Dermis blood vessel endothelial cell (primary cell): ENCODE results near the gene SSTR5. TPM values are rescaled to one million over a fixed set of nuclear protein-coding genes. Genes with fewer than 3 reads are reported as not detected.

ENCODE experiments used
- DNase-seq: peaks from one replicate; pipeline ENCODE4 v3.0.0; 2010
- total RNA-seq: library from RNA; depleted of rRNA; stranded (reverse); fragments of >200 nt; gene quantifications from 2 replicates; pipeline ENCODE4 v1.2.3, GENCODE V29; 2014

SSTR5 gene
- total RNA-seq, 1 donor from 2014 or later: 0.17 TPM

- no peak for DNase-seq
Observed at GRCh38 chr16:1126044-1126443, 53.5 kb downstream of the SSTR5 start.

DNA sequence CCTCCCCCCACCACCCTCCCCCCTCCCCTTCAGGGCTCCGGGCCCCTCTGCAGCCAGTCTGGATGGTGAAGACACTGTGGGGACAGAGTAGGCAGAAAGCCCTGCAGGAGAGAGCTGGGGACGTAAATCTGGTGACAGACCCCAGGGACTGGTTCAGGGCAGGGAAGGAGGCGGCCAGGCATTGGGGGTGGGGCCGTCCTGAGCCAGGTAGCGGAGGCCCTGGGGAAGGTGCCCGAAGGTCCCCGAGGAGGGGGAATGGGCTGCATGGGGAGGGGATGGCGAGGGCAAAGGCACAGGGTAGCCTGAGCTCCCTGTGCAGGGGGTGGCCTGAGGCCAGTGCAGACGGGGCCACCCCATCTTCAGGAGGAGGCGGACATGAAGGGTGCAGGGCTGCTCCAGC lies 54.0 kb downstream of the SSTR5 start:
- no peak for DNase-seq

DNA sequence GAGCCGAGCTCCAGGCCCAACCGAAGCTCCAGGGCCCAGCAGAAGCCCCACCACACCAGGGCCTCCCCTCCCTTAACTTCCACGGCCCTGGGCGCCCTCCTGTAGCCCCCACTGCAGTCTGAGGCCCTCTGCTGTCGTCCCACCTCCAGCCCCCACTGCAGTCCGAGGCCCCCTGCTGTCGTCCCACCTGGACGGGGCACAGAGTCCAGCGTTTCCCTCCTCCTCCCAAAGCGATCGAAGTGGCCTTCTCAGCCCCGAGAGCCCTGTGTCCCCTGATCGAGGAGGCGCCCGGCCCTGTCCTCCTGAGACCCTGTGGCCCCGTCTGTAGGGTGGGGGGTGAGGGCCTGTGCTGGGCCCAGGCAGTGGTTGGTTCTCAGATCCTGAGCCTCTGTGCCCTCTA lies 54.6 kb downstream of the SSTR5 start:
- no peak for DNase-seq

DNA sequence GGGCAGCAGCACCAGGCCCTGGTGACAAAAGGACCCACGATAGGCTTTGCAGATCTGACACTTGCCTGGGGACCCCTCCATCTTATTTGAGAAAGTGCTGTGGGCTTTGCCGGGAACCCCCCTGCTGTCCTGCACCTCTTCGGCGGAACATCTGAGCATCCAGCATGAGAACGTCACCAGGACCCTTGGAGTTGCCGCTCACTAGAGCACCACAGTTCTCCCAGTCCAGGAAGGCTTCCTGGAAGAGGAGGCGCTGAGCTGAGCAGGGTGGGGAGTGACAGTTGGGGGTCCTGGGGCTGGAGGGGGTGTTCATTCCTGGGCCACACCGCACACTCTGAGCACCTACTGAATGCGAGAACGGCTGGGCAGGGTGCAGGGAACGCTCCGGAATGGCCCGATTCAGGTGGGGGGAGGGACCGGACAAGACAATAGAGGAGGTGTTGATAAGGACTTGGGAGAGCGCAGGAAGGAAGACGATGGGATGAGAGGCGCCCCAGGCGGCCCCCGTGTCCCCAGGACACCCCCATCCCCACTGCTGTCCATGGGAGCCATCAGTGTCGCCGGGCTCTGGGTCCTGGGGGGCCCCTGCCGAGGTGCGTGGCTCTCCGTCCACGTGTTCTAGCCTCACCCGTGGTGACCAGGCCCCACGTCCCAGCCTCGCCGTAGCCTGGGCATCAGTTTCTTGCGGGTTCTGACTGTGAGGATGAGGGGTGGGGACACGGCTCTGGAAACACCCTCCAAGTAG lies 55.6 kb downstream of the SSTR5 start:
- no peak for DNase-seq

GRCh38 chr16:1129106-1129960 lies 56.8 kb downstream of the SSTR5 start:
- no peak for DNase-seq

GRCh38 chr16:1130382-1130781 lies 57.8 kb downstream of the SSTR5 start:
- no peak for DNase-seq

Other genes starting within 250 kb of the SSTR5 start
- 14.2 and 14.6 TPM in 2 replicates for gene LMF1, start 101.8 kb upstream of the SSTR5 start, total RNA-seq
- gene SOX8, start 91.0 kb upstream of the SSTR5 start, total RNA-seq: 0.33 and 0.85 TPM in 2 replicates
- gene C1QTNF8, start 23.5 kb downstream of the SSTR5 start, total RNA-seq: not detected in 2 replicates
- gene CACNA1H, start 80.4 kb downstream of the SSTR5 start, total RNA-seq: 0.05 and 0.17 TPM in 2 replicates
- gene TPSG1, start 152.5 kb downstream of the SSTR5 start, total RNA-seq: not detected in 2 replicates
- gene TPSB2, start 157.4 kb downstream of the SSTR5 start, total RNA-seq: not detected in 2 replicates
- gene TPSAB1, start 168.0 kb downstream of the SSTR5 start, total RNA-seq: not detected in 2 replicates
- not detected in 2 replicates for gene TPSD1, start 183.3 kb downstream of the SSTR5 start, total RNA-seq
- 58.7 and 77.9 TPM in 2 replicates for gene UBE2I, start 236.9 kb downstream of the SSTR5 start, total RNA-seq